K562 (cell line): Measurements from ENCODE around the gene TNIK. TPM values are rescaled to one million over a fixed set of nuclear protein-coding genes. Genes with fewer than 3 reads are reported as not detected.

Source experiments
- ERF ChIP-seq: fragments of 450-650 bp; formaldehyde crosslinking; IDR thresholded peaks from 2 replicates; pipeline ENCODE4 v1.4.0; 2020; ENCODE audit warnings: mild to moderate bottlenecking, mixed read lengths
- GATAD2A ChIP-seq: fragments of 450-650 bp; IDR thresholded peaks from 2 replicates; pipeline ENCODE4 v1.6.1; 2017
- IFI16 ChIP-seq: fragments of 250-450 bp; sonication (Bioruptor Pico); IDR thresholded peaks from 2 replicates; pipeline ENCODE4 v2.1.2; 2022; ENCODE audit warnings: mild to moderate bottlenecking, inconsistent platforms
- MBD1 ChIP-seq: fragments of 250-450 bp; sonication (Bioruptor Pico); IDR thresholded peaks from 2 replicates; pipeline ENCODE4 v1.8.0; 2022; ENCODE audit warnings: inconsistent platforms
- MTF1 ChIP-seq: fragments of 250-450 bp; sonication (Bioruptor Pico); IDR thresholded peaks from 2 replicates; pipeline ENCODE4 v1.9.0; 2021; ENCODE audit warnings: moderate library complexity, mild to moderate bottlenecking, inconsistent platforms, borderline replicate concordance
- PBX2 ChIP-seq, 2 experiments: IDR thresholded peaks in 1 of 2; conservative IDR thresholded peaks in 1 of 2; 2 replicates each; pipeline ENCODE4 v1.6.1; 2016; ENCODE audit warnings: low read depth in 2 of 2, mild to moderate bottlenecking in 1 of 2, missing compliant biosample characterization in 1 of 2, missing genetic modification characterization in 1 of 2, moderate library complexity in 1 of 2
- RBM25 ChIP-seq: fragments of 200-400 bp; formaldehyde crosslinking; IDR thresholded peaks from 2 replicates; pipeline ENCODE4 v1.6.1; 2018; ENCODE audit warnings: low read length, low read depth, moderate library complexity; ENCODE audit not compliant: severe bottlenecking
- STAG1 ChIP-seq: sonication (generic); formaldehyde crosslinking; IDR thresholded peaks from 2 replicates; pipeline ENCODE4 v1.5.0; 2020; ENCODE audit warnings: missing genetic modification reagents, borderline replicate concordance
- TSHZ1 ChIP-seq: fragments of 250-450 bp; sonication (Bioruptor Pico); IDR thresholded peaks from 2 replicates; pipeline ENCODE4 v1.4.0; 2020; ENCODE audit warnings: mild to moderate bottlenecking, moderate library complexity
- ZC3H11A ChIP-seq: IDR thresholded peaks from 2 replicates; pipeline ENCODE4 v1.6.1; 2012; ENCODE audit warnings: low read depth, low read length, improper control_type of control experiment
- ZNF282 ChIP-seq: sonication (generic); formaldehyde crosslinking; IDR thresholded peaks from 2 replicates; pipeline ENCODE4 v1.8.1; 2023; ENCODE audit warnings: missing genetic modification reagents
- ZNF398 ChIP-seq: fragments of 250-450 bp; sonication (Bioruptor Pico); IDR thresholded peaks from 2 replicates; pipeline ENCODE4 v1.8.0; 2021; ENCODE audit warnings: moderate library complexity, mild to moderate bottlenecking, inconsistent platforms
- ZNF449 ChIP-seq: fragments of 250-450 bp; sonication (Bioruptor Pico); IDR thresholded peaks from 2 replicates; pipeline ENCODE4 v1.8.0; 2022; ENCODE audit warnings: moderate library complexity, mild to moderate bottlenecking, inconsistent platforms
- polyA plus RNA-seq, 8 experiments: library from polyadenylated mRNA; depleted of rRNA in 4 of 8; stranded (reverse) in 5 of 8; unstranded in 3 of 8; fragments of >200 nt; fragmentation: Nextera tagmentation in 2 of 8; fragmentation: Illumina TruSeq in 1 of 8; extraction: Ambion mirVana in 2 of 8; extraction: Trizol in 1 of 8; gene quantifications; 2 replicates each; pipeline versions ENCODE4 v1.2.1 to v1.2.3, GENCODE V29; 2011 to 2014; ENCODE audit warnings: inconsistent platforms in 1 of 8, missing spikeins in 1 of 8
- total RNA-seq, 7 experiments: library from RNA; depleted of rRNA in 6 of 7; stranded (reverse); fragments of >200 nt in 6 of 7; fragmentation: Illumina TruSeq in 2 of 7; extraction: Trizol in 2 of 7; gene quantifications; 2 replicates each; pipeline versions ENCODE4 v1.2.1 to v1.2.3, GENCODE V29; 2011 to 2021; ENCODE audit warnings: low replicate concordance in 1 of 7

TNIK gene
- total and polyA plus RNA-seq, 9 of the 15 experiments (the other 6 are each of a cell fraction or from before 2014, with no cell fraction given): 6.6 to 39.0 (median 24.7) TPM

- TF ChIP-seq ZNF398 (no peak), ZC3H11A (no peak), ZNF449 (peak; percentile 36; the same call in 1 of the 2 replicates), RBM25 (no peak), PBX2 (CRISPR knock-in tag; IDR thresholded peaks at IDR 0.05; ENCODE audit: low read depth) (no peak), PBX2 (tag; conservative IDR thresholded peaks at IDR 0.05; ENCODE audit: low read depth) (no peak), MBD1 (CRISPR knock-in tag) (no peak), ZNF282 (no peak), IFI16 (CRISPR knock-in tag) (no peak), MTF1 (CRISPR knock-in tag) (no peak), TSHZ1 (CRISPR knock-in tag) (no peak), STAG1 (no peak), ERF (CRISPR knock-in tag) (peak; percentile 65; the same call in 1 of the 2 replicates), GATAD2A (no peak)
These were observed 720 bp upstream of the TNIK start (continued) for GRCh38 chr3:171460725-171461524.
